Measurements from ENCODE around the gene RHEX. TPM values are rescaled to one million over a fixed set of nuclear protein-coding genes. Genes with fewer than 3 reads are reported as not detected.
"Not testable (repeated sequence)": the region's sequence is repeated elsewhere in the genome, so short reads cannot be mapped to it uniquely, and the experiment has no call there.

The RHEX gene
- total RNA-seq, 6 donors from 2014 or later, result 1.4 to 19.0 (median 6.8) TPM; not detected in 1

DNA sequence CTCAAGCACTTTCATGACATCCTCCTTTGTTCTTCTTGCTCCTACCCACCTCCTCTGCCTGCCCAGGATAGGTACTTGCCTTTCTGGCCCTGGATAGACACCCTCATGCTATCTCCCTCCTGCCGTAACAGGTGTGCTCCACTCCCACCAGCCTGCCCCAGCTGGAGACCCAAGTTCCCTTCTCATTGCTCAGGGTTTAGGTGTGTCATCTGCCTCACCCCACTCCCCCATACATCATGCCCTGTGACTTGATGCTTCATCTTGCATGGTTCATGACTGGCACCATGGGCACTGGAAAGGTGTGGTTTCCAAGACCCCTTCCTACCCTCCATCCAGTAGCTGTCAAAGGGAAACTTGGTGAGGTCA is 5.9 kb downstream of the RHEX start:
- Histone ChIP-seq H3K9me3 (no peaks in the 10 kb centered on the region), H3K27ac (no peak overlapping the region), H3K27me3 (no peaks in the 10 kb centered on the region), H3K4me1 (no peaks in the 10 kb centered on the region), H3K4me3 (no peak overlapping the region), H3K36me3 (no peaks in the 10 kb centered on the region)
- 94 to 100% methylated on average over 1 of the region's 1 CpG for WGBS, 2 donors
- DNase-seq, result no peak
- no peak for ATAC-seq (ENCODE audit: low FRiP score in 2 of 2)
- TF ChIP-seq POLR2A (IDR thresholded peaks at IDR 0.05), result no peak
- TF ChIP-seq EP300 (IDR thresholded peaks at IDR 0.05), result no peak
- TF ChIP-seq POLR2AphosphoS5 (IDR thresholded peaks at IDR 0.05), result no peak
- TF ChIP-seq, protein P1, sequence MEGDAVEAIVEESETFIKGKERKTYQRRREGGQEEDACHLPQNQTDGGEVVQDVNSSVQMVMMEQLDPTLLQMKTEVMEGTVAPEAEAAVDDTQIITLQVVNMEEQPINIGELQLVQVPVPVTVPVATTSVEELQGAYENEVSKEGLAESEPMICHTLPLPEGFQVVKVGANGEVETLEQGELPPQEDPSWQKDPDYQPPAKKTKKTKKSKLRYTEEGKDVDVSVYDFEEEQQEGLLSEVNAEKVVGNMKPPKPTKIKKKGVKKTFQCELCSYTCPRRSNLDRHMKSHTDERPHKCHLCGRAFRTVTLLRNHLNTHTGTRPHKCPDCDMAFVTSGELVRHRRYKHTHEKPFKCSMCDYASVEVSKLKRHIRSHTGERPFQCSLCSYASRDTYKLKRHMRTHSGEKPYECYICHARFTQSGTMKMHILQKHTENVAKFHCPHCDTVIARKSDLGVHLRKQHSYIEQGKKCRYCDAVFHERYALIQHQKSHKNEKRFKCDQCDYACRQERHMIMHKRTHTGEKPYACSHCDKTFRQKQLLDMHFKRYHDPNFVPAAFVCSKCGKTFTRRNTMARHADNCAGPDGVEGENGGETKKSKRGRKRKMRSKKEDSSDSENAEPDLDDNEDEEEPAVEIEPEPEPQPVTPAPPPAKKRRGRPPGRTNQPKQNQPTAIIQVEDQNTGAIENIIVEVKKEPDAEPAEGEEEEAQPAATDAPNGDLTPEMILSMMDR (IDR thresholded peaks at IDR 0.05), result no peak

DNA sequence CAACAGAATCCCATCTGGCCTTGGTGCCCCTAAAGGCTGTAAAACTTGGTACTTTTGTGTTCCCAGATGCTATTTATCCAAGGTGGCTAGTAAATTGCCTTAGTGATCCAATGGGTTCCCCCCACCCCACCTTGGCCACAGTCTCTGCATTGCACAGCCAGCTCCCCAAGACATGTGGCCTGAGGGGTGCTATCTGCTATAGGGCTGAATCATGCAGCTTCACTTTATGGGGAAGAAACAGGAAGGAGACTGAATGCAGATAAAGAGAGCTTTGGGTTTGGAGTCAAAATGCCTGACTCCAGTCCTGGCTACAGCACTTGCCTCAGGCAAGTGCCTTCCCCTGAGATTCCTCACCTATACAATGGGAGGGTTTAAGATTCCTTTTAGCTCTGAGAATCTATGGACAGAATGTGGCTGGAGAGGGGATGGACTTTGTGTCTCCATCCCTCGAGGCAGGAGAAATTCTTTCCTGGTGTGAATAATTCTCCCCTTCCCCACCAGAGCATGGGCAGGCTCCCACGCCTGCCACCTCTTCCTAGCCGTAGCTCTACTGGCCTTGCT is 6.5 kb downstream of the RHEX start:
- ATAC-seq (ENCODE audit: low FRiP score in 2 of 2) (peak in 1 of 2 donors; percentile 73), DNase-seq (no peak)
- Histone ChIP-seq H3K27me3 (no peaks in the 10 kb centered on the region), H3K36me3 (no peaks in the 10 kb centered on the region), H3K9me3 (no peaks in the 10 kb centered on the region), H3K4me3 (no peak overlapping the region), H3K27ac (no peak overlapping the region), H3K4me1 (no peaks in the 10 kb centered on the region)
- WGBS, 2 donors, result 71 to 78% methylated on average over 3 of the region's 3 CpGs
- TF ChIP-seq, protein P1 (IDR thresholded peaks at IDR 0.05), result no peak
- TF ChIP-seq POLR2AphosphoS5 (IDR thresholded peaks at IDR 0.05) (no peak), EP300 (IDR thresholded peaks at IDR 0.05) (no peak), POLR2A (IDR thresholded peaks at IDR 0.05) (no peak)

- Histone ChIP-seq H3K4me3 (no peak overlapping the region), H3K27me3 (no peaks in the 10 kb centered on the region), H3K36me3 (no peaks in the 10 kb centered on the region), H3K9me3 (no peaks in the 10 kb centered on the region), H3K4me1 (no peaks in the 10 kb centered on the region), H3K27ac (no peak overlapping the region)
- ATAC-seq (ENCODE audit: low FRiP score in 2 of 2) (no peak), DNase-seq (no peak)
- WGBS, 2 donors, result 95 to 97% methylated on average over 3 of the region's 3 CpGs
- TF ChIP-seq POLR2AphosphoS5 (IDR thresholded peaks at IDR 0.05) (no peak), EP300 (IDR thresholded peaks at IDR 0.05) (no peak), POLR2A (IDR thresholded peaks at IDR 0.05) (no peak)
- TF ChIP-seq, protein P1 (IDR thresholded peaks at IDR 0.05), result no peak
Measured at GRCh38 chr1:206060844-206061243, 7.9 kb downstream of the RHEX start.

DNA sequence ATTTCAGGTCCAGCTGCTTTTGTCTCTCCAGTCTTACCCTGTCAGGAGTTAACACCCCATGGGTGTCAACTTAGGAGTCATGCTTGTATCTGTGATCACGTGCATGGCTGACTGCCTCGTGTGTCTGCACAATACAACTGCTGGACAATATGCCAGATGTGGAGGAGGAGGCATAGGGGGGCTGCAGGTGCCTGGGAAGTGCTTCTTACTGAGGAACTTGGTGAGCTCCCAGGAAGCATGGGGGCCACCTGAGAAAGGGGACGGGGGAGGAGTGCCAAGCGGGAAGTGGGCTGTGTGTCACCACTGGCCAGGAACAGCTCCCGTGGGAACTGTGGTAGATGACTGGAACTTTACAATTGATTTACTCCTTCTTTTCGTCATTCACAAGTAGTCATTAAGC is 9.5 kb downstream of the RHEX start:
- ATAC-seq (ENCODE audit: low FRiP score in 2 of 2) (no peak), DNase-seq (no peak)
- Histone ChIP-seq H3K27me3 (no peaks in the 10 kb centered on the region), H3K4me3 (no peak overlapping the region), H3K27ac (no peak overlapping the region), H3K4me1 (peaks cover 0 to 9% (median 5%) of the 10 kb centered on the region in 4 donors), H3K36me3 (no peaks in the 10 kb centered on the region), H3K9me3 (no peaks in the 10 kb centered on the region)
- TF ChIP-seq POLR2A (IDR thresholded peaks at IDR 0.05) (no peak), EP300 (IDR thresholded peaks at IDR 0.05) (no peak)
- WGBS, 2 donors, result 85% methylated on average over 6 of the region's 6 CpGs

DNA sequence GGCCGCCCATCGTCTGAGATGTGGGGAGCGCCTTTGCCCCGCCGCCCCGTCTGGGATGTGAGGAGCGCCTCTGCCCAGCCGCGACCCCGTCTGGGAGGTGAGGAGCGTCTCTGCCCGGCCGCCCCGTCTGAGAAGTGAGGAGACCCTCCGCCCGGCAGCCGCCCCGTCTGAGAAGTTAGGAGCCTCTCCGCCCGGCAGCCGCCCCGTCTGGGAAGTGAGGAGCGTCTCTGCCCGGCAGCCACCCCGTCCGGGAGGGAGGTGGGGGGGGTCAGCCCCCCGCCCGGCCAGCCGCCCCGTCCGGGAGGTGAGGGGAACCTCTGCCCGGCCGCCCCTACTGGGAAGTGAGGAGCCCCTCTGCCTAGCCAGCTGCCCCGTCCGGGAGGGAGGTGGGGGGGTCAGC is 11.0 kb downstream of the RHEX start:
- not testable (repeated sequence) for ATAC-seq (ENCODE audit: low FRiP score in 2 of 2); H3K9me3 ChIP-seq; H3K27ac ChIP-seq; H3K27me3 ChIP-seq; H3K4me3 ChIP-seq; H3K36me3 ChIP-seq
- peaks cover 0 to 18% (median 8%) of the 10 kb centered on the region in 4 donors for H3K4me1 ChIP-seq
- 93% methylated on average over 16 of the region's 35 CpGs; no CpG with 5 or more reads in 1 of the 2 donors for WGBS, 2 donors
- DNase-seq, result peak in 1 of 2 donors; percentile 74

DNA sequence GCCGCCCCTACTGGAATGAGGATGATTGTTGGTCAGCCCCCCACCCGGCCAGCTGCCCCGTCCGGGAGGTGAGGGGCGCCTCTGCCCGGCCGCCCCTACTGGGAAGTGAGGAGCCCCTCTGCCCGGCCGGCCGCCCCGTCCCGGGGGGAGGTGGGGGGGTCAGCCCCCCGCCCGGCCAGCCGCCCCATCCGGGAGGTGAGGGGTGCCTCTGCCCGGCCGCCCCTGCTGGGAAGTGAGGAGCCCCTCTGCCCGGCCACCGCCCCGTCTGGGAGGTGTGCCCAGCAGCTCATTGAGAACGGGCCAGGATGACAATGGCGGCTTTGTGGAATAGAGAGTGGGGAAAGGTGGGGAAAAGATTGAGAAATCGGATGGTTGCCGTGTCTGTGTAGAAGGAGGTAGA is 11.5 kb downstream of the RHEX start:
- H3K27me3 ChIP-seq; H3K4me3 ChIP-seq; H3K36me3 ChIP-seq; ATAC-seq (ENCODE audit: low FRiP score in 2 of 2); H3K27ac ChIP-seq; H3K9me3 ChIP-seq: not testable (repeated sequence)
- peak in 1 of 2 donors; percentile 50 for DNase-seq
- 90 to 98% methylated on average over 7 to 9 of the region's 25 CpGs for WGBS, 2 donors
- H3K4me1 ChIP-seq, result peaks cover 0 to 18% (median 8%) of the 10 kb centered on the region in 4 donors

All from upper lobe of left lung (tissue), 6 donors.